ENCODE results near the gene PDE2A. TPM values are rescaled to one million over a fixed set of nuclear protein-coding genes. Genes with fewer than 3 reads are reported as not detected.

The PDE2A gene
- total RNA-seq, 1 donor from 2014 or later: 1.4 TPM

DNA sequence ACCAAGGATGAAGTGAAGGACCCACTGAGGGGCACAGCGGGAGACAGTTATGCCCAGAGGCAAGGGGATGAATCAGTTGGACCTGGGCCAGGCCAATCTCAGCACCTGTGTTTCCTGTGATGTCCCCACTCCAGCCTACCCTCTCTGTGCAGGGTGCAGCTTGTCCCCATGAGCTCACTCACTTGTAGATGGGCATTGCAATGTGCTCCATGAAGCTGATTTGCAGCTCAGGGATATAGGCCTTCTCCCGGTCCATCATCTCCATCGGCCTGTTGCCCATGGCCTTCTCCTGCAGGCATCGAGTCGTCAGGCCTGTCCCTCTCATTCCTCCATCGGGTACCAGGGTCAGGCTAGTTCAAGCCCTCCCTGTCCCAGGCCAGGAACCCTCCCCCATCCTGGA is 96.2 kb downstream of the PDE2A start:
- ChIA-PET CTCF (no interaction called here), POLR2A (no interaction called here)
- intact Hi-C loops (cut with micrococcal nuclease): no loop called here
- DNase-seq: peak; percentile 8
- H3K9me3 Mint-ChIP-seq: no peaks in the 10 kb centered on the region
- peaks cover 6% of the 10 kb centered on the region for H3K4me1 Mint-ChIP-seq
- TF ChIP-seq, protein P1, sequence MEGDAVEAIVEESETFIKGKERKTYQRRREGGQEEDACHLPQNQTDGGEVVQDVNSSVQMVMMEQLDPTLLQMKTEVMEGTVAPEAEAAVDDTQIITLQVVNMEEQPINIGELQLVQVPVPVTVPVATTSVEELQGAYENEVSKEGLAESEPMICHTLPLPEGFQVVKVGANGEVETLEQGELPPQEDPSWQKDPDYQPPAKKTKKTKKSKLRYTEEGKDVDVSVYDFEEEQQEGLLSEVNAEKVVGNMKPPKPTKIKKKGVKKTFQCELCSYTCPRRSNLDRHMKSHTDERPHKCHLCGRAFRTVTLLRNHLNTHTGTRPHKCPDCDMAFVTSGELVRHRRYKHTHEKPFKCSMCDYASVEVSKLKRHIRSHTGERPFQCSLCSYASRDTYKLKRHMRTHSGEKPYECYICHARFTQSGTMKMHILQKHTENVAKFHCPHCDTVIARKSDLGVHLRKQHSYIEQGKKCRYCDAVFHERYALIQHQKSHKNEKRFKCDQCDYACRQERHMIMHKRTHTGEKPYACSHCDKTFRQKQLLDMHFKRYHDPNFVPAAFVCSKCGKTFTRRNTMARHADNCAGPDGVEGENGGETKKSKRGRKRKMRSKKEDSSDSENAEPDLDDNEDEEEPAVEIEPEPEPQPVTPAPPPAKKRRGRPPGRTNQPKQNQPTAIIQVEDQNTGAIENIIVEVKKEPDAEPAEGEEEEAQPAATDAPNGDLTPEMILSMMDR (IDR thresholded peaks at IDR 0.05): no peak
- no peaks in the 10 kb centered on the region for H3K36me3 Mint-ChIP-seq (ENCODE audit: low read depth)
- H3K27me3 Mint-ChIP-seq: peaks cover 16% of the 10 kb centered on the region
- H3K4me3 Mint-ChIP-seq: no peak overlapping the region
- ATAC-seq (ENCODE audit: low read depth): no peak
- no peak overlapping the region for H3K27ac Mint-ChIP-seq

DNA sequence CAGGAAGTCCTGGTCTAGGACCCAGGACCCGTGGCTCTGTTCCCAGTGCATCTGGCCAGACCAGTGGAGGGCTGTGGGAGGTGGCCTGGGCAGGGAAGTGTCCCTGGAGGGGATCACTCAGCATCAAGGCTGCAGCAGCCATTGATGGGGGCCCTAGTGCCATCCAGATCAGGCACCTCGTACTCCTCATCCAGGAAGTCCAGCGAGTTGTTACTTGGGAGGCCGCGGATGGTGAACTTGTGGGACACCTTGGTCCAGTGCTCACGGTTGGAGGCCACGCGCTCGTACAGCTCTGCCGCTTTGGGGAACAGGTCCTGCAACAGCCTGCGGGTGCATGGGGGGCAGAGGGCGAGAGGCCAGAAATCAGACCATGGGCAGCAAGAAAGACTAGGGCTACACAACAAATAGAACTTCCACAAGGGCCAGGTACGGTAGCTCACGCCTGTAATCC is 96.9 kb downstream of the PDE2A start:
- ChIA-PET POLR2A (no interaction called here), CTCF (no interaction called here)
- Mint-ChIP-seq H3K4me3 (no peak overlapping the region), H3K27ac (no peak overlapping the region), H3K9me3 (no peaks in the 10 kb centered on the region), H3K36me3 (ENCODE audit: low read depth) (no peaks in the 10 kb centered on the region), H3K27me3 (peaks cover 20% of the 10 kb centered on the region), H3K4me1 (peaks cover 6% of the 10 kb centered on the region)
- DNase-seq (no peak), ATAC-seq (ENCODE audit: low read depth) (no peak)
- TF ChIP-seq, protein P1 (IDR thresholded peaks at IDR 0.05): no peak
- intact Hi-C loops (cut with micrococcal nuclease): no loop called here

DNA sequence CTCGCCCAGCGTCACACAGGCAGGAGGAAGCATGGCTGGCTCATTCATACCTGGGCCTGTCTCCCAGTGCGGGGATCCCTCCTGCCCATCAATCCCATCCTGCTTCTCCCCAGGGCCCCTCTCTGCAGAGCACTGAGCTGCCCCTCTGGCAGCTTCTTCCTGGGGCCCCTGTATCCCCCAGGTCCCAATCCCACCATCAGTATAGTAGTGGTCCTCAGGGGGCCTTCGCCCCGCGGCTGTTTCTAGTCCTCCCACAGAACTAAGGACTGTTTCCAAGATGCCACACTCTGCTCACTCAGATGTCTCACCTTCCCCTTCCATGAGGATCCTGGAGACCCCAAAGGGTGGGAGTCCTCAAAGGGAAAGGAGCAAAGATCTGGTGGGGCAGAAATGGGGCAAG is 97.6 kb downstream of the PDE2A start:
- Mint-ChIP-seq H3K4me1 (peaks cover 6% of the 10 kb centered on the region), H3K9me3 (no peaks in the 10 kb centered on the region), H3K27ac (no peak overlapping the region), H3K27me3 (peaks cover 23% of the 10 kb centered on the region), H3K36me3 (ENCODE audit: low read depth) (no peaks in the 10 kb centered on the region), H3K4me3 (no peak overlapping the region)
- TF ChIP-seq, protein P1 (IDR thresholded peaks at IDR 0.05): no peak
- DNase-seq (no peak), ATAC-seq (ENCODE audit: low read depth) (no peak)
- intact Hi-C loops (cut with micrococcal nuclease): no loop called here
- CTCF ChIA-PET: no interaction called here
- POLR2A ChIA-PET: no interaction called here

DNA sequence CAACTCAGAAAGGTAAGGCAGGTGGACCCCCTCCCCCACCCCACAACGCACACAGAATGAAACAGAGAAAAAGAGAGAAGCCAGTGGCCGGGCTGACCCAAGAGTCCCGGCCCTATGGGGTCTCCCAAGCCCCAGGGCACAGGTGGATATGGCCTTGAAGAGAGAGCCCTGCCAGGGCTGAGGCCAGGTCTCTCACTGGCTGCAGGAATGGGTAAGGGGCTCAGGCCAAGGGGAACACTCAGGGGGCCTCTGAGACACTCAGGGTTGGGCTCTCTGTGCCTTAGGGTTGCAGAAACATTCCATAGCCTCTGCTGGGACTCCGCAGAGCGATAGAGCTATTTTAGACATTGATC is 98.0 kb downstream of the PDE2A start:
- ChIA-PET CTCF (no interaction called here), POLR2A (no interaction called here)
- TF ChIP-seq, protein P1 (IDR thresholded peaks at IDR 0.05): no peak
- intact Hi-C loops (cut with micrococcal nuclease): no loop called here
- H3K27ac Mint-ChIP-seq: no peak overlapping the region
- no peak for DNase-seq
- H3K36me3 Mint-ChIP-seq (ENCODE audit: low read depth): no peaks in the 10 kb centered on the region
- H3K4me3 Mint-ChIP-seq: no peak overlapping the region
- peaks cover 28% of the 10 kb centered on the region for H3K27me3 Mint-ChIP-seq
- H3K4me1 Mint-ChIP-seq: peaks cover 6% of the 10 kb centered on the region
- no peak for ATAC-seq (ENCODE audit: low read depth)
- H3K9me3 Mint-ChIP-seq: no peaks in the 10 kb centered on the region

DNA sequence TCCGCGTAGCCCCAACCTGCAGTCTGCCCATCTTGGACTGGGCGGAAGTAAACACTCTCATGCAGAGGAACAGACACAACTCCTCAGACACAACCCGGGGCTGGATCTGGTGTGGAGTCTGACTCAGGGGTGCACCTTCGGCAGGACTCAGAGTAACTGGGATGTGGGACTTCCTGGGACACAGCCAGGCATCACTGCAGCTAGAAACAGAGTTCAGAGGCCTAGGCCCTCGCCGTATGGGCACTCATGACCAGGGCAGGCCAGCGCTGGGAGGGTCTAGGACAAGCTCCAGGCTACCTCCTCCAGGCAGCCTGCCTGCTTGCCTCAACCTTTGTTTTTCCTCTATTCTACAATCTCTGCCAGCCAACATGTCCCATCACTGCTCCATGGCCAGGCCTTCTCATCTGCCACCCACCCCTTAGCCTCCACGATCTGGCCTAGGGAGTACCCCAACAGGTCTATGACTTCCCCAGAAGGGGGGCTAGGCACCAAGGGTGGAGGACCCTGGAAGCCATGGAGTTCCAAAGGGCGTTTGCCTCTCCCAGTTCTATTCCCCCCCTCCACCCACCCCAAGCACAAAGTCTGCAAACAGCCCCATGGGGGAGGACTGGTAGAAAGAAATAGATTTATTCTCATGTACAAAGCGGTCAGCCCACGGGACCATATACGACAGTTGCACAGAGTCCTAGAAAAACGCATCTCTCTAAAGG is 98.5 kb downstream of the PDE2A start:
- POLR2A ChIA-PET: no interaction called here
- Mint-ChIP-seq H3K27ac (no peak overlapping the region), H3K9me3 (no peaks in the 10 kb centered on the region), H3K27me3 (peaks cover 32% of the 10 kb centered on the region), H3K4me1 (peaks cover 6% of the 10 kb centered on the region), H3K36me3 (ENCODE audit: low read depth) (no peaks in the 10 kb centered on the region), H3K4me3 (no peak overlapping the region)
- ATAC-seq (ENCODE audit: low read depth): no peak
- no peak for DNase-seq
- TF ChIP-seq, protein P1 (IDR thresholded peaks at IDR 0.05): no peak
- intact Hi-C loops (cut with micrococcal nuclease): no loop called here
- CTCF ChIA-PET: interaction anchor here (1.0 kb wide), 1 partner anchor 11 kb away, joined by 3 read pairs; no protein-coding TSS in a partner anchor
